ENCODE data around the gene RNF182.

Gene RNF182

GRCh38 chr6:14023855-14024254 lies 99.1 kb downstream of the RNF182 start:
- no peaks in the 10 kb centered on the region for H3K9me3 ChIP-seq (ENCODE audit: control insufficient read depth in 1 of 2, low read length in 2 of 2)
- H3K27ac ChIP-seq (ENCODE audit: low read length) = no peak overlapping the region
- H3K36me3 ChIP-seq (ENCODE audit: control insufficient read depth in 1 of 2, insufficient read depth in 2 of 2, low read length in 2 of 2) = no peaks in the 10 kb centered on the region
- no peaks in the 10 kb centered on the region for H3K27me3 ChIP-seq (ENCODE audit: low read depth, low read length)
- no peaks in the 10 kb centered on the region for H3K4me1 ChIP-seq (ENCODE audit: control insufficient read depth in 1 of 2, insufficient read depth in 2 of 2, low read length in 2 of 2)
- H3K4me3 ChIP-seq (ENCODE audit: low read depth in 1 of 2, low read length in 2 of 2) = no peak overlapping the region

- H3K27me3 ChIP-seq (ENCODE audit: low read depth, low read length) = no peaks in the 10 kb centered on the region
- no peaks in the 10 kb centered on the region for H3K36me3 ChIP-seq (ENCODE audit: control insufficient read depth in 1 of 2, insufficient read depth in 2 of 2, low read length in 2 of 2)
- no peaks in the 10 kb centered on the region for H3K4me1 ChIP-seq (ENCODE audit: control insufficient read depth in 1 of 2, insufficient read depth in 2 of 2, low read length in 2 of 2)
- H3K9me3 ChIP-seq (ENCODE audit: control insufficient read depth in 1 of 2, low read length in 2 of 2) = no peaks in the 10 kb centered on the region
- no peak overlapping the region for H3K27ac ChIP-seq (ENCODE audit: low read length)
- no peak overlapping the region for H3K4me3 ChIP-seq (ENCODE audit: low read depth in 1 of 2, low read length in 2 of 2)
Observed at GRCh38 chr6:14025160-14025559, 100.4 kb downstream of the RNF182 start.

DNA sequence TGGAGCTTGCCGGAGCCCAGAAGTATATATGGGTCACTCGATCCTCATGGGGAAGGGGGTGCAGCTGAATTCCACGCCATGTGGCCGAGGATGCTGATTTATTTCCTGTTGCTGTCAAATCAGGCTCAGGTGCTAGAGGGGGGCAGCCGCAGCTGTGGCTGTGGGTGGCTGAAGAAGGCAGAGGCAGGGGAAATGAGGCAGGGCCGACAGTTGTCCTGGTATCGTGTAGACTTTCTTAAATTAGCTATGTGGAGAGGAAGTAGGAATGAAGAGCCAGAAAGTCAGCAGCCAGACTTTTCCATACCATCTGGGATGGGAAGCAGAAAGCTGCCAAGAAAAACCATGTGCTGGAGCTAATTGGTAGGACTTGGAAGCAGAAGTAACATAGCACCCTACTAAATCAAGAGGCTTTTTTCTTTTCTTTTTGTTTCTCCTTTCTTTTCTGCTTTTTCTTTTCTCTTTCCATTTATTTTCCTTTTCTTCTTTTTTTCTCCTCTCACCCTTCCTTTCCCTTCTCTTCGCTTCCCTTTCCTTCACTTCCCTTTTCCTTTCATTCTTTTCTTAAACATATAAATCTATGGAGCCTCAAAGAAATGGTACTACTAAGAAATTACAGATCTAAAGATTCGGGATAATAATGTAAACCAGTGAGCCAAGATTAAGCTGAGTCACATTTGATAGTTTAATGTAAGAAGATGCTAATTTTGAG lies 102.2 kb downstream of the RNF182 start:
- Histone ChIP-seq H3K9me3 (ENCODE audit: control insufficient read depth in 1 of 2, low read length in 2 of 2) (no peaks in the 10 kb centered on the region), H3K27me3 (ENCODE audit: low read depth, low read length) (no peaks in the 10 kb centered on the region), H3K36me3 (ENCODE audit: control insufficient read depth in 1 of 2, insufficient read depth in 2 of 2, low read length in 2 of 2) (no peaks in the 10 kb centered on the region), H3K4me1 (ENCODE audit: control insufficient read depth in 1 of 2, insufficient read depth in 2 of 2, low read length in 2 of 2) (no peaks in the 10 kb centered on the region), H3K27ac (ENCODE audit: low read length) (no peak overlapping the region), H3K4me3 (ENCODE audit: low read depth in 1 of 2, low read length in 2 of 2) (no peak overlapping the region)

- no peaks in the 10 kb centered on the region for H3K4me1 ChIP-seq (ENCODE audit: control insufficient read depth in 1 of 2, insufficient read depth in 2 of 2, low read length in 2 of 2)
- H3K36me3 ChIP-seq (ENCODE audit: control insufficient read depth in 1 of 2, insufficient read depth in 2 of 2, low read length in 2 of 2) = no peaks in the 10 kb centered on the region
- no peaks in the 10 kb centered on the region for H3K9me3 ChIP-seq (ENCODE audit: control insufficient read depth in 1 of 2, low read length in 2 of 2)
- H3K4me3 ChIP-seq (ENCODE audit: low read depth in 1 of 2, low read length in 2 of 2) = no peak overlapping the region
- H3K27ac ChIP-seq (ENCODE audit: low read length) = no peak overlapping the region
- H3K27me3 ChIP-seq (ENCODE audit: low read depth, low read length) = no peaks in the 10 kb centered on the region
Observed at GRCh38 chr6:14028631-14029030, 103.9 kb downstream of the RNF182 start.

- no peaks in the 10 kb centered on the region for H3K27me3 ChIP-seq (ENCODE audit: low read depth, low read length)
- no peak overlapping the region for H3K27ac ChIP-seq (ENCODE audit: low read length)
- no peak overlapping the region for H3K4me3 ChIP-seq (ENCODE audit: low read depth in 1 of 2, low read length in 2 of 2)
- H3K36me3 ChIP-seq (ENCODE audit: control insufficient read depth in 1 of 2, insufficient read depth in 2 of 2, low read length in 2 of 2) = no peaks in the 10 kb centered on the region
- no peaks in the 10 kb centered on the region for H3K4me1 ChIP-seq (ENCODE audit: control insufficient read depth in 1 of 2, insufficient read depth in 2 of 2, low read length in 2 of 2)
- no peaks in the 10 kb centered on the region for H3K9me3 ChIP-seq (ENCODE audit: control insufficient read depth in 1 of 2, low read length in 2 of 2)
Observed at GRCh38 chr6:14029605-14030004, 104.9 kb downstream of the RNF182 start.

Data from muscle layer of duodenum (tissue), 2 donors.